GM18909 (cell line): ENCODE measurements around the gene CNTNAP2.
"Not testable (repeated sequence)": the region's sequence is repeated elsewhere in the genome, so short reads cannot be mapped to it uniquely, and the experiment has no call there.

ENCODE experiments used
- ATAC-seq: cut with Tn5 transposase; IDR thresholded peaks from one replicate; pipeline ENCODE4 v1.9.1; 2021; ENCODE audit warnings: mild to moderate bottlenecking; ENCODE audit not compliant: unreplicated experiment, poor library complexity

The CNTNAP2 gene

GRCh38 chr7:148457310-148457921 lies 2340.8 kb downstream of the CNTNAP2 start:
- ATAC-seq = no peak

- no peak for ATAC-seq
Measured at GRCh38 chr7:148458263-148458662, 2341.7 kb downstream of the CNTNAP2 start.

- no peak for ATAC-seq
Measured at GRCh38 chr7:148461392-148462179, 2345.0 kb downstream of the CNTNAP2 start.

- not testable (repeated sequence) for ATAC-seq
Measured at GRCh38 chr7:148462774-148463173, 2346.2 kb downstream of the CNTNAP2 start.

GRCh38 chr7:148463210-148463609 lies 2346.6 kb downstream of the CNTNAP2 start:
- no peak for ATAC-seq

GRCh38 chr7:148464947-148465346 lies 2348.3 kb downstream of the CNTNAP2 start:
- ATAC-seq = no peak

- ATAC-seq = not testable (repeated sequence)
Measured at GRCh38 chr7:148465441-148465840, 2348.8 kb downstream of the CNTNAP2 start.

GRCh38 chr7:148466120-148466519 lies 2349.5 kb downstream of the CNTNAP2 start:
- no peak for ATAC-seq

- no peak for ATAC-seq
Measured at GRCh38 chr7:148468700-148469098, 2352.1 kb downstream of the CNTNAP2 start.
